GM19035 (cell line): ENCODE results near the gene RABGAP1L.
A peak's percentile ranks its signal among the peaks of the same experiment; 100 is the strongest.
"Not testable (repeated sequence)": the region's sequence is repeated elsewhere in the genome, so short reads cannot be mapped to it uniquely, and the experiment has no call there.

Source experiments
- ATAC-seq: cut with Tn5 transposase; IDR thresholded peaks from one replicate; pipeline ENCODE4 v1.9.1; 2021; ENCODE audit not compliant: unreplicated experiment

The RABGAP1L gene

DNA sequence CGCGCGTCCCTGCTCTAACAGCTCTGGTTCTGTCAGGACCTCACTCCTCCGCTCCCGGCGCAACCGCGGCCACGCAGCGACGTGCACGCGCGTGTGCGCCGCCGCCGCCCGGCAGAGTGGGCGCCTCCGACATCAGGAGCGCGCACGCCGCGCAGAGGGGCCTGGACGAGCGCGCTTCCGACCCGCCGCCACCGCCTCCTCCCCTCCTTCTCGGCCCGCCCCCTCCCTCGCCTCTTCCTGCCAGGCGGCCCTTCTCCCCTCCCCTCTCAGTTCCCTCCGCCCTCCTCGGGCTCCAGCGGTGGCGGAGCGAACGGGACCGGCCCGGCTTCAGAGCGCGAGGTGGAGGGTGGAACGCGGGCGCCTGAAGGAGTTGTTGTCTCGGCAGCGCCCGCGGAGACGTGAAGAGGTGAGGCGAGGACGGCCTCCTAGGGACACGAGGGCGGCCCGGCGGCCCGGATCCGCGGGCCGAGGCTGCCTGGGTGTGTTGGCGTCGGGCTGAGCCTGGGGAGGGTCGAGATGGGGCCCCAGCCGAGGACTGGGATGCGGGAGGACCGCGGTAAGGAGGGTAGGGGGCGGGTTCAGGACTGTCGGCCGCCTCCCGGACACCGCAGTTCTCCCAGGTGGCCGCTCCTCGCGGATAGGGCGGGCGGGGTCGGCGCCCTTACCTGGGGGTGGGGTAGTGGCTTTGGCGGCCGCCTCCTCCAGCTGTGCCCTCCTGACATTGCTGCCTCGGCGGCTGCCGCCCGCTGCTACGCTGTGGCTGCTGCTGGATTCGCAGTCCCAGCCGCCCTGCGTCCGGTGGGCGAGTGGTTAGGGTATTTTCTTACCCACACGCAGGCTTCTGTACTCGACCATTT, at the start of gene RABGAP1L:
RABGAP1L (plus strand) TSS at position 269 of the 857 bp plus-strand sequence.
- peak; percentile 61 for ATAC-seq

DNA sequence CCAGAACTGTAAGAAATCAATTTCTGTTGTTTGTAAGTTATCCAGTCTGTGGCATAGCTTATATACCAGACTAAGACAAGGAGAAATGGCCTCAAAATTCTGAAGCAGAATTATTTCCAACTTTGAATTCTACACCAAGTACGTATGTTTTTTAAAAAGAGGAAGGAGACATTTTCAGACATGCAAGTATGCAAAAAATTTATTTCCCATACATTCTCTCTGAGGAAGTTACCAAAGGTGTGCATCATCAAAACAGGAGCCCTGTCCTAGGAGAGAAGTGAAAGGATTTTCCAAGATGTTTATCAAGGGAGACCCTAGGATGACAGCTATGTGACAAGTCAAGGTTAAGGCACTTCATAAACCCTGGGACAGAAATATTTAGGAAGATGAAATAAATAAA, 49.3 kb upstream of the RABGAP1L start:
- no peak for ATAC-seq

DNA sequence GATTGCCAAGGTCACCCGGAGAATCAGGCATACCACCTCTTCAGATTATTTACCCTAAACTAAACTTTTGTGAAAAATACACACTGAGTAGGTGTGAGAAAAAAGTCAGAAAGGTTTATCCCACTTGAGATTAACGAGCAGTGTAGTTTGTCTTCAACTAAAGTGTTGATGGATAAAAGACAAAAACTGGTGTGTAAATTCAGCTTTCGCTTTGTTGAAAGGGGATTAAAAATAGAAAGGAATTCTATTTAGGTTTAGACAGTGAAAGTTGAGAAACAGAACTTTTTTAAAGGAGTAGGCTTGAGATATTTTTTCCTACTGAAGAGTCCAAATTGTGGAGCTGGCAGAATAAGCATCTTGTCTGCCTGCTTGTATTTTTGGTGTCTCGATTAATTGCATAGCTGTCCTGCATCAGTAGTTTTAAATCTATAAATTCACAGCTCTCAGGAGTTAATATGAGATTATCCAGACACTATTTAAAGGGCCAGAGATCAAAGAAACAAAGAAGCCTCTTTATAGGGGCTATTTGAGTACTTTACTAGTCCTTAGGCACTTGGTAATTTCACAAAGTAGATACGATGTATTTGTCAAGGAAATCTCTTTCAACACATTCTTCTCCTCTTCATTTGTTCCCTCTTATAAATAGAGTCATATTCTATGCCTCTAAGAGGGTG, 46.7 kb upstream of the RABGAP1L start:
- ATAC-seq, result no peak

DNA sequence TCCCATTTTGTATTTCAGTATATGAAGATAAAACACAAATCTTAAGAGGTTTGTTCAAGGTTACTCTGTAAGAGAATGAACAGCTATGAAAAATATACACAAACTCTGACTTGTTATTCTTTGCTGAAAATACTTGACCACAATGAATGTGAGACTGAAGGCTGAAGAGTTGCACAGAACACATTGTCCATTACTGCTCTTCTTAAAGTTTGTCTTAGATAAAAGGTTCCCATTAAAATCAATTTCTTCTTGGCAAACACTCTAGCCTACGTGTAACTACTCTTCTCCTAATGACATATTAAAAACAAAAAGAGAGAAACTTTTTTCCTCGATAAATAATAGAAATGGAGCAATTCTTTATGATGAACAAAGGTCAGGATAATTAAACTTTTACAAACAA, 45.2 kb upstream of the RABGAP1L start:
- ATAC-seq, result no peak

DNA sequence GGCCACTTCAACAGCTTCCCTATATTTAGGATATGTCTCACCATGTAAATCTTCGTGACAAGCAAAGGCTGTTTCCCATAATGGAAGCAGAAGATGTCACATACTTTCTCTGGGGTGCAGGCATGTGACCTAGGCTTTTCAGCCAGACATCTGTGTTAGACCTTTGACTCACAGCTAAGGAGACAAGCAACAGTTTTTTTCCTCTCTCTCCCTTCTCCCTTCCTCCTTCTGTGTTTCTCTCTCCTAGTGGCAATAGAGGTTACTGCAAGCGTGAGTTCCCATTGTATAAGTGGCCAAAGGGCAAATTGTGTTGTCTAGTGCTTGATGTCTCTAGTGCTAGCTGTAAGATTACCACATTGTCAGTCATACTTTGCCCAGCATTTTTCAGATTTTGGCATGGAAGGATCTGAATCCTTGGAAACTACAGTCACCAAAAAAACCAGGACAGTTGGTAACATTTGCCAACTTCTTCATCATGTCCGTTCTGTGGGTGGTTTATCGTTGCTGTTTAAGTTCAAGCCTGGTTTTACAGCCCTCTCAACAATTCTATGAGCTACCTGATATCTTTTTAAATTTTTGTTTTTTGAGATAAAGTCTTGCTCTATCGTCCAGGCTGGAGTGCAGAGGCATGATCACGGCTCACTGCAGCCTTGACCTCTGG, 44.4 kb upstream of the RABGAP1L start:
- ATAC-seq, result peak; percentile 55

DNA sequence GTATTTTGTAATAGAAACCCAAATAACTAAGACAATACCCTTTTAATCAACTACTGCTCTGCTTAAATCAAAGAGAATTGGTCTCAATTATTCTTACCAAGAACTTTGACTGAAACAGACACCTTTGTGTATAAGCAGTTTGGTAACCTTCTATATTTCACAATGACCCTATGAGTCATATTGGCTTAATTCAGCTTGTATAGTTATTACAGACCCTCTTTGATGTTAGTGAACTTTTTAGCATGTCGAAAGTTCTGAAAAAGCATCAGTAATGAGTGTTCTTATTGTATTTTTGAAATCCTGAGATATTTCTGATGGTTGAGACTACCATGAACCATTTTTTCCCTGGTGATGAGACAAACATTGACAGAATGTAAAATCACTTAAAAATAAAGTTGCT, 43.3 kb upstream of the RABGAP1L start:
- ATAC-seq, result no peak

DNA sequence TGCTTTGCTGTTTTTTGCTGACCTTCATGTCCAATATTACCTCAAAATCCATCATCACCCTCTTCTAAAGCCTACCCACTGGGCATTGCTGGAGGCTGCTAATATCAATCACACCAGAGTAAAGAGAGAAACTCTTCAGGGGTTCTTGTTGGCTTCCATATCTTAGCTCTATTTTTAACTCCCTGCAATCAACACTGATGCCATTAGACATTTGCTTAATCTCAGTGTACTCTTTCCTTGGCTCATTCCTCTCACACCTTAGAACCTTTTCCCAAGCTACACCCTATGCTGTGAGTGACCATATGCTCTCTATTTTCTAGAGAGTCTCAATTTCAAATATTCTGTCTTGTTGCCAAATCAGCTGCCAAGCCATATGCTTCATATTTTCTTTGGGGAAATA, 40.6 kb upstream of the RABGAP1L start:
- no peak for ATAC-seq

DNA sequence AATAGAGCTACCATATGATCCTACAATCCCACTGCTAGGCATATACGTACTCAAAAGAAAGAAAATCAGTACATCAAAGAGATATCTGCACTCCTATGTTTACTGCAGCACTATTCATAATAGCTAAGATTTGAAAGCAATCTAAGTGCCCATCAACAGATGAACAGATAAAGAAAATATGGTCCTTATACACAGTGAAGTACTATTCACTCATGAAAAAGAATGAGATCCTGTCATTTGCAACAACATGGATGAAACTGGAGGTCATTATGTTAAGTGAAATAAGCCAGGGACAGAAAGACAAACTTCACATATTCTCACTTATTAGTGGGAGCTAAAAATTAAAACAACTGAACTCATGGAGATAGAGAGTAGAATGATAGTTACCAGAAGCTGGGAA, 37.0 kb upstream of the RABGAP1L start:
- not testable (repeated sequence) for ATAC-seq

DNA sequence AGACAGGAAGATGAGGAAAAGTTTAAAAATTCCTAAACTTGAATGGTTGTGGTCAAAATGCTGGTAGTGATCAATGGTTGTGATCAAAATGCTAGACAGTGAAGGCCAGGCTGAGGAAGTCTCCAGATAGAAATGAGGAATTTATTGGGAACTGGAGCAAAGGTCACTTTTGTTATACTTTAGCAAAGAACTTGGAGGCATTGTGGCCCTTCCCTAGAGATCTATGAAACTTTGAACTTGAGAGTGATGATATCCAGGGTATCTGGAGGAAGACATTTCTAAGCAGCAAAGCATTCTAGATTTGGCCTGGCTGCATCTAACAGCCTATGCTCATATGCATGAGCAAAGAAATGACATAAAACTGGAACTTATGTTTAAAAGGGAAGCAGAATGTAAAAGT, 35.5 kb upstream of the RABGAP1L start:
- ATAC-seq, result no peak

DNA sequence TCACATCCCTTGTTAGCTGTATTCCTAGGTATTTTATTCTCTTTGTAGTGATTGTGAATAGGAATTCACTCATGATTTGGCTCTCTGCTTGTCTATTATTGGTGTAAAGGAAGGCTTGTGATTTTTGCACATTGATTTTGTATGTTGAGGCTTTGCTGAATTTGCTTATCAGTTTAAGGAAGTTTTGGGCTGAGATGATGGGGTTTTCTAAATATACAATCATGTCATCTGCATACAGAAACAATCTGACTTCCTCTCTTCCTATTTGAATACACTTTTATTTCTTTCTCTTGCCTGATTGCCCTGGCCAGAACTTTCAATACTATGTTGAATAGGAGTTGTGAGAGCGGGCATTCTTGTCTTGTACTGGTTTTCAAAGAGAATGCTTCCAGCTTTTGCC, 32.1 kb upstream of the RABGAP1L start:
- not testable (repeated sequence) for ATAC-seq

DNA sequence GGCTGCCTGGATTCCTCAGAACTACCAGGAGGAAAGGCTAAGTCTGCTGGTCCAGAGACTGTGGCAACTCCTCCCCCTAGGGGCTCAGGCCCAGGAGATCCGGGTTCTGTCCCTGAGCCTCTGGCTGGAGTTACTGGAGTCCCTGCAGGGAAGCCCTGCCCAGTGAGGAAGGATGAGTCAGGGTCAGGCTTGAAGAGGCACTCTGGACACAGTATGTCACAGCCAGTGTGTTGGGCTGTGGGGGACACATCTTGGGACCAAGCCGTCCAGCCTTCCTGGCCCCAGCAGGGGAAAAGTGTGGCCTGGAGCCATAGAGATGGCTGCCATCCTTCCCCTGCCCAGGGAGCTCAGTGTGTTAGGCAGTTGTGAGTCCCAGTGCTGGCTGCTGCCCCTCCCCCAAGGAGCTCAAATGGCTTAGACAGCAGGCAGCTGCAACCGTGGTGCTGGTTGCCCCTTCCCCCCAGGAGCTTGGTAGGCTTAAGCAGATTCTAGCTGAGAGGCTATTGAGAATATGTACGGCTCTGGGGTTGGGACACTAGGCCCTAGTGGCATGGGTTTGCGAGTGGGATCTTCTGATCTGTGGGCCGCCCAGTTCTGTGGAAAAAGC, 28.2 kb upstream of the RABGAP1L start:
- ATAC-seq, result no peak

DNA sequence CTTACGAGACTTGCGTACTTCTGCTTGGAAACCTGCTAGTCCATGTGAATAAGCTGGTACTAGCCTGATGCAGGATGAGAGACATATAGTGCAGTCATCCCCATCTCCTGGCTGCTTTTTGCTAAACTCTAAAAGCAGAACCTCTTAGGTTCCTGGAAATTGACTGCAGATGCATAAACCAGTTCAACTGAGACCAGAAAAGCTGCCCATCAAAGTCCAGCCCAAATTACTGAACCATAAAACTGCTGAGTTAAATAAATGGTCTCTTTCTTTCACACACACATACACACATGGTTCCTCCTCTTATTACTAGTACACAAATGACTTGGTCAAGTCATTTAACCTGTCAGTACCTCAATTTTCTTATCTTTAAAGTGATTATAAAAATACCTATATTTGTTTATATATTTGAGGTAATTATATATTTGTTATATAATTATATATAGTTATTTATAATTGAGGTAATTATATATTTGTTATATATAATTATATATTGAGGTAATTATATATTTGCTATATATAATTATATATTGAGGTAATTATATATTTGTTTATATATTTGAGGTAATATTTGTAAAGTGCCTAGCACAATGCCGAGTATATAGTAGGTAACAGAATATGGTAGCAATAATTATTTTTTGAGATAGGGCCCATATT, 25.2 kb upstream of the RABGAP1L start:
- ATAC-seq, result no peak

DNA sequence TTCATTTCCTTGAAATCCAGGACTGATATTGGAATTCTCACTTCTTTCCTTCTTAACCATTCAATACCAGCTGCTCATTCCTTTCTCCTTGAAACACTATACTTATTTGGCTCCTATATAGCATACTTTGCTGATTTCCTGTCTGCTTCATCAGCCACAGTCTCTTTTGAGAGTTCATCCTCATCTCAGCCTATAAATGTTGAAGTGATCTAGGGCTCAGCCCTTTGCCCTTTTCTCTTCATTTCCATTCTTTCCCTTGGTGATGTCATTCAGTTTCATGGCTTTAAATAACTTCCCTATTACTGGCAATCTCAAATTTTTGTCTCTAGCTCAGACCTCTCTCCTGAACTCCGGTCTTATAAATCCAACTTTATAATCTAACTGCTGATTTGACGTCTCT, 24.1 kb upstream of the RABGAP1L start:
- no peak for ATAC-seq

DNA sequence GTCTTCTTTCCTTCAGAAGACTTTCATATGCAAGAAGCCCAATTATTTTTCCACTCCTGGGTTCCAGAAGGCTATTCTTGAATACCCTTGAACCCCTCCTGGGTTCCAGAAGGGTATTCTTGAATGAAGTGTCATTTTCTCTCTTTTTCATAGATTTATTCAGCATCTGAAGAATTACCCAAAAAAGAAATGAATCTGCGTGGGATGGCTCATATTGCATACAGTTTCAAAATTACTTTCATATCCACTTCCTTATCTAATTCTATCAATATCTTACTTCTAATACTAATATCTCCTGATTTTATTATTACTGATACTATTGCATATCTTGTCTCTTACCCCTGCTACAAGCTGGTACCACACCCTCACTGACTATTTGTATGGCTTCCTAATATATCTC, 22.6 kb upstream of the RABGAP1L start:
- no peak for ATAC-seq

DNA sequence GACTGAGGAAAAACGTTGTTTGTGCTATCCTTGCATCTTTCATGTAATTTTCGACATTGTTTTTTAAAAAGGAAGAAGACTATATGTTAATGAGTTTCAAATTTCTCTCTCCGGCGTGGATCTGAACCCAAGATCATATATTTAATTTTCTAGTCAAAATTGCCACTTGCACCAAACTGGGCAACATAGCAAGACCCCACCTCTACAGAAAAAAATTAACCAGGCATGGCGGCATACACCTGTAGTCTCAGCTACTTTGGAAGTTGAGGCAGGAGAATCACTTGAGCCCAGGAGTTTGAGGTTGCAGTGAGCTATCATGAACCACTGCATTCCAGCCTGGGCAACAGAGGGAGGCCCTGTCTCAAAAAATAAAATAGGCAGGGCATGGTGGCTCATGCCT, 16.5 kb upstream of the RABGAP1L start:
- ATAC-seq, result no peak

DNA sequence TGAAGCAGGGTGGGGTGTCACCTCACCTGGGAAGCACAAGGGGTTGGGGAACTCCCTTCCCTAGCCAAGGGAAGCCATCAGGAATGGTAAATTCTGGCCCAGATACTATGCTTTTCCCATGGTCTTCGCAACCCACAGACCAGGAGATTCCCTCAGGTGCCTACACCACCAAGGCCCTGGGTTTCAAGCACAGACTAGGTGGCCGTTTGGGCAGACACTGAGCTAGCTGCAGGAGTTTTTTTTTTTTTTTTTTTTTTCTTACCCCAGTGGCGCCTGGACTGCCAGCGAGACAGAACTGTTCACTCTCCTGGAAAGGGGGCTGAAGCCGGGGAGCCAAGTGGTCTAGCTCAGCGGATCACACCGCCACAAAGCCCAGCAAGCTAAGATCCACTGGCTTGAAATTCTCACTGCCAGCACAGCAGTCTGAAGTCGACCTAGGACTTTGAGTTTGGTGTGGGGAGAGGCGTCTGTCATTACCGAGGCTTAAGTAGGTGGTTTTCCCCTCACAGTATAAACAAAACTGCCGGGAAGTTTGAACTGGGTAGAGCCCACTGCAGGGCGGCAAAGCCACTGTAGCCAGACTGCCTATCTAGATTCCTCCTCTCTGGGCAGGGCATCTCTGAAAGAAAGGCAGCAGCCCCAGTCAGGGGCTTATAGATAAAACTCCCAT, 15.5 kb upstream of the RABGAP1L start:
- ATAC-seq, result not testable (repeated sequence)

DNA sequence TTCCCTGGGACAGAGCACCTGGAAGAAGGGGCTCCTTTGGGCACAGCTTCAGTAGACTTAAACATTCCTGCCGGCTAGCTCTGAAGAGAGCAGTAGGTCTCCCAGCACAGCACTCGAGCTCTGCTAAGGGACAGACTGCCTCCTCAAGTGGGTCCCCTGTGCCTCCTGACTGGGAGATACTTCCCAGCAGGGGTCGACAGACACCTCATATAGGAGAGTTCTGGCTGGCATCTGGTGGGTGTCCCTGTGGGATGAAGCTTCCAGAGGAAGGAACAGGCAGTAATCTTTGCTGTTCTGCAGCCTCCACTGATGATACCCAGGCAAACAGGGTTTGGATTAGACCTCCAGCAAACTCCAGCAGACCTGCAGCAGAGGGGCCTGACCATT, 14.9 kb upstream of the RABGAP1L start:
- ATAC-seq, result not testable (repeated sequence)

DNA sequence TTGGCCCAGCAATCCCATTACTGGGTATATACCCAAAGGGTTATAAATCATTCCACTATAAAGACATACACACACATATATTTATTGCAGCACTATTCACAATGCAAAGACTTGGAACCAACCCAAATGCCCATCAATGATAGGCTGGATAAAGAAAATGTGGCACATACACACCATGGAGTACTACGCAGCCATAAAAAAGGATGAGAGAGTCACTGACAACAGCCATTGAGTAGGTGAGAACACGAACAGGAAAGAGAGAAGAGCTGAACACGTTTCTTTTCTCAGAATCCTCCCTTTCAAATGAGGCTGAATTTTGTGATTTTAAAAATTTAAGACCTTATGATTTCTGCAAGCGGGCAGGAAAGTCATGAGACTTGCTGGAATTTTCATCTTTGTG, 10.1 kb upstream of the RABGAP1L start:
- ATAC-seq, result no peak

DNA sequence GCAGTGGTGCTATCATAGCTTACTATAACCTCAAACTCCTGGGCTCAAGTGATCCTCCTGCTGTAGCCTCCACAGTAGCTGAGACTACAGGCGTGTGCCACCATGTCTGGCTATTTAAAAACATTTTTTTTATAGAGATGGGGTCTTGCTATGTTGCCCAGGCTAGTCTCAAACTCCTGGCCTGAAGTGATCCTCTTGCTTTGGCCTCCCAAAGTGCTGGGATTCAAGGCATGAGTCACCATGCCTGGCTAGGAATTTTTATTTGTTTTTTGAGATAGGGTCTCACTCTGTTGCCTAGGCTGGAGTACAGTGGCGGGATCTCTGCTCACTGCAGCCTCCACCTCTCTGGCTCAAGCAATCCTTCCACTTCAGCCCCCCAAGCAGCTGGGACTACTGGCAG, 8.8 kb upstream of the RABGAP1L start:
- no peak for ATAC-seq

DNA sequence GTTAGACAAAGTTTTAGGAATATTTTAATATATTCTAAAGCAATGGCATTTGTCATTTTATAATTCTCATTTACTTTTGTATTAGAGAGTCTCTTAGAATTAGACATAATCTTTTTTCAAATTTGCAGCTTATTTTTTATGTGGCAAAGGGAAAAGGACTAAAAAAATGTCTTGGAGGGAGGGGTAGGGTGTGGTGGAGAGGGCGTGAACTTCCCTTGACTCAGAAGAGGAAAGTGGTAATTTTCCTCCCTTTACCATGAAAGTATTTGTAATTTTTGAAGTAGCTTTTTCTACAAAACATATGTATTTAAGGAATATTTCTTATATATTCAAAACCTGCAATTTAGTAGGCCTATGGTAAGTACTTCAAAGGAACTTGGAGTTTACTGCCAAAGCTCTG, 6.9 kb upstream of the RABGAP1L start:
- no peak for ATAC-seq
